Measurements from ENCODE around the gene TMEM203. TPM values are rescaled to one million over a fixed set of nuclear protein-coding genes. Genes with fewer than 3 reads are reported as not detected.

The TMEM203 gene
- total RNA-seq, 5 donors from 2014 or later (not counting 1 experiment from before 2014, with no cell fraction given) = 23.7 to 44.7 (median 42.1) TPM

GRCh38 chr9:137165250-137165836 lies 40.1 kb downstream of the TMEM203 start:
- Histone ChIP-seq H3K9me3 (no peaks in the 10 kb centered on the region), H3K36me3 (ENCODE audit: control insufficient read depth in 2 of 2, extremely low read depth in 1 of 2, insufficient read depth in 1 of 2, low read length in 1 of 2) (no peaks in the 10 kb centered on the region), H3K4me3 (ENCODE audit: control insufficient read depth in 1 of 2, extremely low read depth in 1 of 2, low read length in 1 of 2) (no peak overlapping the region), H3K4me1 (ENCODE audit: control insufficient read depth in 1 of 2, extremely low read depth in 1 of 2, insufficient read depth in 2 of 2, low read length in 2 of 2) (peaks cover 3 to 23% of the 10 kb centered on the region in 2 experiments), H3K27me3 (replicated peaks in 1 of 2; ENCODE audit: control insufficient read depth in 2 of 2, extremely low read depth in 1 of 2, insufficient read depth in 2 of 2, low read length in 1 of 2) (peaks cover 8 to 89% of the 10 kb centered on the region in 2 experiments), H3K27ac (ENCODE audit: low read length) (no peak overlapping the region)
- no peaks in the 10 kb centered on the region for H3K9me3 Mint-ChIP-seq
- H3K4me1 Mint-ChIP-seq = peaks cover 0 to 7% (median 4%) of the 10 kb centered on the region in 3 donors
- no peak overlapping the region for H3K4me3 Mint-ChIP-seq
- no peak overlapping the region for H3K27ac Mint-ChIP-seq
- WGBS (ENCODE audit: insufficient coverage) = 87% methylated on average over 27 of the region's 32 CpGs
- CTCF ChIA-PET = no interaction called here
- POLR2A ChIA-PET = no interaction called here
- H3K36me3 Mint-ChIP-seq = no peaks in the 10 kb centered on the region
- DNase-seq = no peak
- H3K27me3 Mint-ChIP-seq = peaks cover 13 to 48% of the 10 kb centered on the region in 2 donors
- ATAC-seq (replicated peaks in 1 of 4) = no peak

GRCh38 chr9:137164370-137165249 lies 40.8 kb downstream of the TMEM203 start:
- Histone ChIP-seq H3K27me3 (replicated peaks in 1 of 2; ENCODE audit: control insufficient read depth in 2 of 2, extremely low read depth in 1 of 2, insufficient read depth in 2 of 2, low read length in 1 of 2) (peaks cover 8 to 89% of the 10 kb centered on the region in 2 experiments), H3K9me3 (no peaks in the 10 kb centered on the region), H3K27ac (ENCODE audit: low read length) (no peak overlapping the region), H3K4me3 (ENCODE audit: control insufficient read depth in 1 of 2, extremely low read depth in 1 of 2, low read length in 1 of 2) (no peak overlapping the region), H3K36me3 (ENCODE audit: control insufficient read depth in 2 of 2, extremely low read depth in 1 of 2, insufficient read depth in 1 of 2, low read length in 1 of 2) (no peaks in the 10 kb centered on the region), H3K4me1 (ENCODE audit: control insufficient read depth in 1 of 2, extremely low read depth in 1 of 2, insufficient read depth in 2 of 2, low read length in 2 of 2) (peaks cover 3 to 23% of the 10 kb centered on the region in 2 experiments)
- ChIA-PET POLR2A (no interaction called here), CTCF (no interaction called here)
- Mint-ChIP-seq H3K27ac (no peak overlapping the region), H3K4me1 (peaks cover 0 to 10% (median 4%) of the 10 kb centered on the region in 3 donors), H3K36me3 (no peaks in the 10 kb centered on the region), H3K9me3 (no peaks in the 10 kb centered on the region), H3K27me3 (peaks cover 15 to 50% of the 10 kb centered on the region in 2 donors), H3K4me3 (no peak overlapping the region)
- WGBS (ENCODE audit: insufficient coverage) = 89% methylated on average over 21 of the region's 34 CpGs
- ATAC-seq (replicated peaks in 1 of 4) = no peak
- no peak for DNase-seq

GRCh38 chr9:137163805-137164204 lies 41.6 kb downstream of the TMEM203 start:
- H3K9me3 Mint-ChIP-seq = no peaks in the 10 kb centered on the region
- Histone ChIP-seq H3K4me1 (ENCODE audit: control insufficient read depth in 1 of 2, extremely low read depth in 1 of 2, insufficient read depth in 2 of 2, low read length in 2 of 2) (peaks cover 3 to 24% of the 10 kb centered on the region in 2 experiments), H3K27me3 (replicated peaks in 1 of 2; ENCODE audit: control insufficient read depth in 2 of 2, extremely low read depth in 1 of 2, insufficient read depth in 2 of 2, low read length in 1 of 2) (peaks cover 8 to 92% of the 10 kb centered on the region in 2 experiments), H3K9me3 (no peaks in the 10 kb centered on the region), H3K4me3 (ENCODE audit: control insufficient read depth in 1 of 2, extremely low read depth in 1 of 2, low read length in 1 of 2) (no peak overlapping the region), H3K27ac (ENCODE audit: low read length) (no peak overlapping the region), H3K36me3 (ENCODE audit: control insufficient read depth in 2 of 2, extremely low read depth in 1 of 2, insufficient read depth in 1 of 2, low read length in 1 of 2) (no peaks in the 10 kb centered on the region)
- peaks cover 8 to 13% (median 9%) of the 10 kb centered on the region in 3 donors for H3K4me1 Mint-ChIP-seq
- 93% methylated on average over 22 of the region's 22 CpGs for WGBS (ENCODE audit: insufficient coverage)
- H3K36me3 Mint-ChIP-seq = no peaks in the 10 kb centered on the region
- no peak for ATAC-seq (replicated peaks in 1 of 4)
- ChIA-PET CTCF (no interaction called here), POLR2A (no interaction called here)
- no peak for DNase-seq
- H3K27me3 Mint-ChIP-seq = peaks cover 22 to 56% of the 10 kb centered on the region in 2 donors
- no peak overlapping the region for H3K4me3 Mint-ChIP-seq
- no peak overlapping the region for H3K27ac Mint-ChIP-seq

GRCh38 chr9:137163365-137163715 lies 42.1 kb downstream of the TMEM203 start:
- POLR2A ChIA-PET = no interaction called here
- H3K4me3 Mint-ChIP-seq = no peak overlapping the region

GRCh38 chr9:137162505-137163364 lies 42.7 kb downstream of the TMEM203 start:
- Mint-ChIP-seq H3K36me3 (no peaks in the 10 kb centered on the region), H3K9me3 (no peaks in the 10 kb centered on the region), H3K27ac (no peak overlapping the region), H3K4me3 (peak overlapping the region in 1 of 3 donors; percentile 27), H3K27me3 (peaks cover 27 to 64% of the 10 kb centered on the region in 2 donors), H3K4me1 (peaks cover 14 to 21% (median 15%) of the 10 kb centered on the region in 3 donors)
- 52% methylated on average over 72 of the region's 74 CpGs for WGBS (ENCODE audit: insufficient coverage)
- POLR2A ChIA-PET = interaction anchor here in 1 of 2 donors (0.6 kb wide), 1 partner anchor 101 kb away, joined by 3 read pairs; no protein-coding TSS in a partner anchor
- H3K4me1 ChIP-seq (ENCODE audit: control insufficient read depth in 1 of 2, extremely low read depth in 1 of 2, insufficient read depth in 2 of 2, low read length in 2 of 2) = peaks cover 3 to 25% of the 10 kb centered on the region in 2 experiments
- peaks cover 12 to 94% of the 10 kb centered on the region in 2 experiments for H3K27me3 ChIP-seq (replicated peaks in 1 of 2; ENCODE audit: control insufficient read depth in 2 of 2, extremely low read depth in 1 of 2, insufficient read depth in 2 of 2, low read length in 1 of 2)
- H3K27ac ChIP-seq (ENCODE audit: low read length) = no peak overlapping the region
- DNase-seq (peak in 6 of 35 experiments; percentile 15 to 42 (median 28)), ATAC-seq (replicated peaks in 1 of 4) (peak in 1 of 4 experiments; percentile 59)
- peak overlapping the region in 1 of 2 donors; percentile 51 for H3K4me3 ChIP-seq (ENCODE audit: control insufficient read depth in 1 of 2, extremely low read depth in 1 of 2, low read length in 1 of 2)
- no peaks in the 10 kb centered on the region for H3K9me3 ChIP-seq
- no peaks in the 10 kb centered on the region for H3K36me3 ChIP-seq (ENCODE audit: control insufficient read depth in 2 of 2, extremely low read depth in 1 of 2, insufficient read depth in 1 of 2, low read length in 1 of 2)
- CTCF ChIA-PET = interaction anchor here in 1 of 2 donors (0.6 kb wide), 1 partner anchor 48 kb away, joined by 4 read pairs; no protein-coding TSS in a partner anchor

More at GRCh38 chr9:137163365-137163715, 42.1 kb downstream of the TMEM203 start:
- H3K4me3 ChIP-seq (ENCODE audit: control insufficient read depth in 1 of 2, extremely low read depth in 1 of 2, low read length in 1 of 2) = peak overlapping the region in 1 of 2 donors; percentile 51
- H3K27ac ChIP-seq (ENCODE audit: low read length) = no peak overlapping the region
- no peak for ATAC-seq (replicated peaks in 1 of 4)
- H3K9me3 Mint-ChIP-seq = no peaks in the 10 kb centered on the region
- H3K36me3 Mint-ChIP-seq = no peaks in the 10 kb centered on the region
- peaks cover 8 to 94% of the 10 kb centered on the region in 2 experiments for H3K27me3 ChIP-seq (replicated peaks in 1 of 2; ENCODE audit: control insufficient read depth in 2 of 2, extremely low read depth in 1 of 2, insufficient read depth in 2 of 2, low read length in 1 of 2)
- no peak overlapping the region for H3K27ac Mint-ChIP-seq
- peaks cover 22 to 58% of the 10 kb centered on the region in 2 donors for H3K27me3 Mint-ChIP-seq
- no peaks in the 10 kb centered on the region for H3K36me3 ChIP-seq (ENCODE audit: control insufficient read depth in 2 of 2, extremely low read depth in 1 of 2, insufficient read depth in 1 of 2, low read length in 1 of 2)
- H3K4me1 Mint-ChIP-seq = peaks cover 9 to 15% (median 11%) of the 10 kb centered on the region in 3 donors
- no peak for DNase-seq
- no peaks in the 10 kb centered on the region for H3K9me3 ChIP-seq
- H3K4me1 ChIP-seq (ENCODE audit: control insufficient read depth in 1 of 2, extremely low read depth in 1 of 2, insufficient read depth in 2 of 2, low read length in 2 of 2) = peaks cover 3 to 26% of the 10 kb centered on the region in 2 experiments
- 68% methylated on average over 24 of the region's 26 CpGs for WGBS (ENCODE audit: insufficient coverage)
- CTCF ChIA-PET = interaction anchor here in 1 of 2 donors (0.6 kb wide), 1 partner anchor 47 kb away, joined by 4 read pairs; no protein-coding TSS in a partner anchor
